OCI-LY7 (cell line): ENCODE measurements around the gene PIK3CB.
"Not testable (repeated sequence)": the region's sequence is repeated elsewhere in the genome, so short reads cannot be mapped to it uniquely, and the experiment has no call there.

Experiments used
- CTCF ChIP-seq: fragments of 200-600 bp; sonication (generic); conservative IDR thresholded peaks from 2 replicates; pipeline ENCODE4 v1.5.1; 2014; ENCODE audit warnings: mild to moderate bottlenecking, antibody characterized with exemption, low read length, moderate library complexity, mixed read lengths
- EZH2phosphoT487 ChIP-seq: fragments of 200-600 bp; sonication (generic); IDR thresholded peaks from 2 replicates; pipeline ENCODE4 v1.6.1; 2018; ENCODE audit warnings: low read depth, borderline replicate concordance, mild to moderate bottlenecking, mixed run types, antibody characterized with exemption, low read length, moderate library complexity, mixed read lengths

DNA sequence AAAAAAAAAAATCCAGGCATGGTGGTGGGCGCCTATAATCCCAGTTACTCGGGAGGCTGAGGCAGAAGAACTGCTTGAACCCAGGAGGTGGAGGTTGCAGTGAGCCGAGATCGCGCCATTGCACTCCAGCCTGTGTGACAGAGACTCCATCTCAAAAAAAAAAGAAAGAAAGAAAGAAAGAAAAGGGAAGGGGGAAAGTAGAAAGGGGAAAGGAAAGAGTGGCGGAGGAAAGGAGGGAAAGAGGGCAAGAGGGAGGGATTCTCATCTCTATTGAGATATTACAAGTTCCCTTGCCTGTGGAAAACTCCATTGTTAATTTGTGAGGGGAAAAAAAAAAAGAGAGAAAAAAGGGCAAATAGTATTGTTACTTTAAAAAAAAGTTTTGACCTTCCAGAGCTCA is 32.5 kb downstream of the PIK3CB start:
- not testable (repeated sequence) for TF ChIP-seq CTCF, EZH2phosphoT487
